CD4-positive, alpha-beta T cell treated with Interleukin-17A for 1 hour (primary cell): ENCODE data around the gene NEK1.
A peak's percentile ranks its signal among the peaks of the same experiment; 100 is the strongest.

Source experiments
- DNase-seq: peaks from one replicate; pipeline ENCODE4 v3.0.0-alpha.2; 2020

Gene NEK1

DNA sequence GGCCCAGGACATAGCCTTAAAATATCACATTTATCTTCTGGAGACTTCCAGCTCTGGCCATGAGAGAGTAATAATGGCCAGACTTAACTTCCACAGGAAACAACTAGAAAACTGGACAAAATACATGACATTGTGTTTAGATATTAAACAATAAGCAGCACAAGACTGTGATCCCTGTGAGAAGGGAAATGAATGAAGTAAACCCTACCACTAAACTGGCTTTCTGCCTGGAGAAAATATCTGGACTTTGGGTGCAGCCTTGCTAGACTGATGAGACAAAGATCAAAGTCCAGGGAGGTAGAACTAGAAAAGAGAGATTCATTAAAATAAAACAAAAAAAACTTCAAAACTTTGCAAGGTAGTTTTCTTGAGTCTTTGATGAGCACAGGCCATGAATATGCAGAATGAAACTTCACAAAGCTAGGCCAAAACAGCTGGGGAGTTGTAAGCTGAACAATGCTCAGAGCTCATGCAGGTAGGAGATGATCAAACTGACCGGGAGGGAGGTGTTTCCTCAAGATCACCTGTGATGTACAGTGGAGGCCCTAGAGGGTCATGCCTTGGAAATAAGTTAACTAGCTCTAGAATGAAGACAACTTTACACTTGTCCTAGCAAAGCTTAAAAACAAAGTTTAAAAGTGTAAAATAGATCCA lies 194.6 kb downstream of the NEK1 start:
- DNase-seq = no peak

DNA sequence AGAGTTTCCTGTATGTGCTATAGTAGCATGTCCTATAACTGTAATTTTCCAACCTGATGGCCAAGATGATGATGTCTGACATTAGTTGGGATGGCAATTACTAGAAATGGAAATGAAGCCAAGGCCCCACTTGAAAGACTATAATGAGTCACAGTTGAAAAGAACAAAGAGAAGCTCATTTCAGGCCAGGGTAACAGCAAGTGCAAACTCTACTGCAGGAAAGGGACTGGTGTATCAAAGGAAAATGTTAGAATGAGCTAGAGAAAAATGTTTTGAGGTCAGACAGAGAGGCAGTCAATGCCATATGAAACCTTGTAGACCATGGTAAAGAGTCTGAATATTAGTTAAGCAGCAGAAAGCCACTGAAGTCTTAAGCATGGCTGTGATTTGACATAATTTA lies 195.4 kb downstream of the NEK1 start:
- no peak for DNase-seq

DNA sequence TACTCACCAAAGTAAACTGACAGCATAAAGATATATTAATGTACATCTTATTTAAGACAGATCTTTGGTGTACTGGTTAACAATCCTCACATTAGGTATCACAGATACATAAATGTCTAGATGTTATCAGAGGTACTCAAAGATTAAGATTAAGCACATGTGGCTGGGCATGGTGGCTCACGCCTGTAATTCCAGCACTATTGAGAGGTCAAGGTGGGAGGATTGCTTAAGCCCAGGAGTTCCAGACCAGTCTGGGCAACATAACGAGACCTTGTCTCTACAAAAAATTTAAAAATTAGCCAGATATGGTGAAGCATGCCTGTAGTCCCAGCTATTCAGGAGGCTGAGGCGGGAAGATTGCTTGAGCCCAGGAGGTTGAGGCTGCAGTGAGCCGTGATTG lies 195.9 kb downstream of the NEK1 start:
- no peak for DNase-seq

DNA sequence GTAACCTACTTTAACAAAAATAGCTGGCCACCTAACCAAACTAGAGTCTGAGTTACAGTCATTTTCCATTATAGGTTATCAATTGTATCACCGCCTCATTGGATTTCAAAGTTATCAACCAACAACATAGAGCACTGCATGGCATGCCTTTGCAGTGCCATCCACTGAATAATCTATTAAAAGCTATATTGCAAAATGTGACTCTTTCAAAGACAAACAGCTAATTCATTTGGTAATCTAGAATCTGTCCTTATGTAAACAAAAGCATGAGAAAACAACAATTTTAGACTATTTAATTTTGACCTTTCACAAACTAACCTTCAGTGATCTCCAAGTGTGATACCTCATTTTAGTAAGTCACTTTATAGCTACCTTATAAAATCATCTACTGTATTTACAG lies 197.5 kb downstream of the NEK1 start:
- DNase-seq = no peak

DNA sequence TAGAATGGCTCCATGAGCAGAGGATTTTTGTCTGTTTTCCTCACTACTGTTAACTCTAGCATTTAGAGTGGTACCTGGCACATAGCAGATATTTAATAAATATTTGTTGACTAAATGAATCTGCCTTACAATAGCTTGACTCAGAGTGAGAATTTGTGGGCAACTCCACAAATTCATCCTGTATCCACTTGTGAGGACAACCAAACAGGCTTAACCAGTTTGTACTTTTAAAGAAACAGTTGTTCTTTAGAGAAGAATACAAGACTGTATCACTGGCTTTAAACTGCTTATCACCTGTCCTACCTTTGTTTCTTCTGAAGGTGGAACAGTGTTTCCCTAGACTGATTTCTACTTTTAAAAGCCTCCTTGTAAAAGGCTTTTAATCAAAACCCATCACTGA lies 200.3 kb downstream of the NEK1 start:
- DNase-seq = no peak

DNA sequence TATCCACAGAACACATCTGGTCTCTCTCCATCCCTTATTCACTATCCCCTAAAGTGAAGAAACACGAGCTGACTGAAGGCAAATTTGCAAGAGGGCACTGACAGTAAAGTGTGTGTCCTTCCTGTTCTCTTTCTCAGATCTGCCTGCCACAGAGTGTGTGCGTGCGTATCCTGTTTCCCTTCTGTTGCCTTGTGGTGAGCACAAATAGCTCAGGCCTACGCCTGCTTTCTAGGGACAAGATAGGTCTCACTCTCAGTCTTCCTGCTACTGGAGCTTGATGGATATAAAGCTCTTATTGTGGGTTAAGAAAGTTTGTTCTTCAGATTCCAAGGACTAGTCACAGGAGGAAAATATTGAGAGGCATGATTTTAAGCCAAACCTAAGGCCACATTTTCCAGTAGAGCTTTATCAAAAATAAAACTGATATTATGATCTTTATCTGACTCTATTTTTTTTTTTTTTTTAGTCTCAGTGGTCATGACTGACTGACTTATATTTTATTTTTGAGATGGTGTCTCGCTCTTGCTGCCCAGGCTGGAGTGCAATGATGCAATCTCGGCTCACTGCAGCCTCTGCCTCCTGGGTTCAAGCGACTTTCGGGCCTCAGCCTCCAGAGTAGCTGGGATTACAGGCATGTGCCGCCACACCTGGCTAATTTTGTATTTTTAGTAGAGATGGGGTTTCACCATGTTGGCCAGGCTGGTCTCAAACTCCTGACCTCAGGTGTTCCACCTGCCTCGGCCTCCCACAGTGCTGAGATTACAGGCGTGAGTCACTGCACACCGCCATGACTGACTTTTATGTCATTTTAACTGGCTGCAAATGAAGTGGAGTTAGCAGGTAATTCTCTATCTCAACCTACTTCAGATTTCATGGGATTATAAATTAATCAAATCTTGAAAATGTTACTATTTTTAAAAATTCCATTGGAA lies 201.3 kb downstream of the NEK1 start:
- peak; percentile 68 for DNase-seq

DNA sequence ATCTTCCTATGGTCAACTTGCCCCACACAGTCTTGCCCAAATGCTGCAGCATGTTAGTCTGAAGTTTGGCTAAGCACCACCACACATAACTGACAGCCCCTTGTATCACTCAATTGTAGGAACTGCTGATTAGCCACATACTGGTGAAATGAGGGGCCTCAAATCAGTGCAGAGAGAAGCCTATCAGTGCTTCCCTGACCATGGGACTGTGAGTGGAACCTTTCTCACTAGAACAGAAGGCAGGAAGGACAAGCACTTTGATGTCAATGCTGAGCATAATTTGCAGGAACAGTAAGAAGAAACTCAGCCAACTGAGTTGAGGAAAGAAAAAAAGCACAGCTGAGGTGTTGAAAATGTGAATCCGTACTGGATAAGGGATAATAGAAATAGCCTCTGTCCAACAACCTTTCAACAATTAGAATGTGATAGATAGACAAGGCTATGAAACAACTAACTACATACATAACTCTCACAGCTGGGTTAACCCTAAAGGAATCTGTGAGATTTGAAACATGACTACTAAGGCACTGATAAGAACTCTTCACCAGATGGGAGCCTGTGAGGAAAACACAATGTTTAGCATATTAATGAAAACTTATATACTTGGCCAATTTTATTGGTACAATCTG lies 205.1 kb downstream of the NEK1 start:
- DNase-seq = no peak

DNA sequence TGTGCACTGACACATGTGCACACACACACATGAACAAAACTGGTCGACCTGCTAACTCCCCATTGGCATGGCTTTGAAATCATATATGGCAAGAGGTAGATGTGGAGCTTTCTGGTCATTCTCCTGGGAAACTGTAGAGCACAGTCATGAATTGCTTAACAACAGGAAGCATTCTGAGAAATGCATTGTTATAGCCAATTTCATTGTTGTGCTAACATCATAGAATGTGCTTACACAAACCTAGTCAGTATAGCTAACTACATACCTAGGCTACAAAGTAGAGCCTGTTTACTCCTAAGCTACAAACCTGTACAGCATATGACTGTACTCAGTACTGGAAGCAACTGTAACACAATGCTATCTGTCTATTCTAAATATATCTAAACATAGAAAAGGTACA lies 207.4 kb downstream of the NEK1 start:
- DNase-seq = no peak

DNA sequence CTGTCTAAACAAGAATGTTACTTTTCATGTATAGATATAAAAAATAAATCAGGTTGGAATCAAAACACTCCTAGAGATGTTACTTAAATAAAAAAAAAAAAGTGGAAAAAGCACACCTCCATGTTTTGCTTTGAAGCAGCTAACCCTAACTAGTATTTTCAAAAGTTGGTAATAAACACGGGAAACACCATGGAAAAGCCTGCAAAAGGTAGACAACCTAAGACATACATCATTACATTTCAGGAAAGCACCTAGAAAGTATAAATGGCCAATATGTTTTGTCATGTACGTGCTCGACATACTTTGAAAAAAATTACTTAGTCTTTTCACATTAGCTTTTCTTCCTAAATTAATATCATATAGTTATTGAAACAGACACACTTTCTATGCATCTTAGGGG lies 211.6 kb downstream of the NEK1 start:
- no peak for DNase-seq

DNA sequence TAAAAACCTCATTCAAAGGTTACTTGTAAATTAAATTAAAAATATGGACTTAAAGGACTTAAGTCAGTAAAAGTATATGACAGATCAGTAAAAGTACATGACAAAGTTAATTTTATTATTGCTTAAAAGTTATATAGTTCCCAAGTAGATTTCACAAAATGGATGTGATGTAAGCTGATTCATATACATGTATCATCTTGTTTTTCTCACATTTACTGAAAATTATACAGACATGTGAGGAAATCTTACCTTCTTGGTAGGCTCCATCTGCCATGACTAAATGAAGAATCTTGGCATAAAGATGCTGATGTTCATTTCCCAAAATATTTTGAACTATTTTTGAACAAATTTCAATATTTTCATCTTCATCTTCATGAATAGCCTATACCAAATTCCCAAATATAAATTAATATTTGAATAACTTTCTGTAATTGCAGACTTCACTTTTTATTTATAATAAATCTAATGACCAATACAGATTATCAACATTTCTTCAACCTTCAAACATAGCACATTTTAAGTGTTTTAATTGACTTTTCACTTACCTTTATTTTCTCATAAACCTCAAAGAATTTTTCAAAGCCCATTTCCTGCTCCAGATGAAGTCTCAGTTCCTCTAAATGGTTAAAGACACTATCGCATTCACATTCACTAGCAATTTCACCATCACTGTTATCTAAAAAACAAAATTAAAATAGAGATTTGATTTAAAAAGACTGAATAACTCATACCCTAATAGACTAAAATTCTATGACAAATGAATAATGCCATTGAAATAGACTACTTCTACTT lies 212.2 kb downstream of the NEK1 start:
- DNase-seq = no peak

DNA sequence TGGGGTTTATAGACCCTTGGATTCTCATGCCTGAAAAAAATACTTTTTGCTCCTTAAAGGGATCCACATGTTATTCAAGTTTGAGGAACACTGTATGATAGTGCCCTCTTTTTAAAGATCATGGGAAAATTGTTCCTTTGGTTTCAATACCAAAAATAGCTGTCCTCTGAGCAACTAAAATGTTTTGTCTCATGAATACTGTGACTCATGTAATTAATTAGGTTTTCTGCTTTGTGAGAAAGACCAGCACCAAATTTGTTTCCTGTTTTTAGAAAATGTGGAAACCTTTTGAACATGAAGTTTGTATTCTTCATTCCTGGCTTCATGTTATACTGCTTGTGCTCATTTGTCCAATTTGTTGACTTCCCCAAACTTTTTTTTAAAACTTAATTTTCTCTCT lies 214.1 kb downstream of the NEK1 start:
- no peak for DNase-seq

DNA sequence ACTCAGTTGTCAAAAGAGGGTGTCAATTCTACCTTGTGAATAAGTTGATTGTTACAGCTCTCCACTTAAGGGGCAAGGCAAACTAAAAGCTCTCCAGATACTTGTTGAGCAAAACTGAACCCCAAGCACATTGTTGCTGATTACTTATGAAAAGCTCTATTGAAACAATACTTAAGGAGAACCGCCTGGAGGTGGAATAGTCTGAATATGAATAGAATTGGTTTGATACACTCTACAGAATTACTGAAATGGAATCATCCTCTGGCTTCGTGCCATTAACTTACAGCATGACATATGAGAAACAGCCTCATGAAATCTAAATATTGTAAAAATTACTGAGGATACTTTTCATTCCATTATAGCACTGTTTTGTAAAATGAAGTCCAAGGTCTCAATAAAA lies 214.6 kb downstream of the NEK1 start:
- DNase-seq = no peak

DNA sequence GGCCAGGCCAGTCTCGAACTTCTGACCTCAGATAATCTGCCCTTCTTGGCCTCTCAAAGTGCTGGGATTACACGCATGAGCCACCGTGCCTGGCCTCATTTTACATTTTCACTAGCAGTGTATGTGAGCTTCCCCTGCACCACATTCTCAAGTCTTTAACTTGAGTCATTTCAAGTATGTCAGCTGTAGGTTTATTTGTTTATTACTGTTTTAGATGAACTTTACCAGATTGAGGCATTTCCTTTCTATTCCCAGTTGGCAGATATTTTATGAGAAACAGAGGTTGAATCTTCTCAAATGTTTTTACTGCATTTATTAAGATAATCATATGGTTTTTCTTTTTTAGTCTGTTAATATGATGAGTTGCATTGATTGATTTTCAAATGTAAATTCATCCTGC lies 227.0 kb downstream of the NEK1 start:
- no peak for DNase-seq

DNA sequence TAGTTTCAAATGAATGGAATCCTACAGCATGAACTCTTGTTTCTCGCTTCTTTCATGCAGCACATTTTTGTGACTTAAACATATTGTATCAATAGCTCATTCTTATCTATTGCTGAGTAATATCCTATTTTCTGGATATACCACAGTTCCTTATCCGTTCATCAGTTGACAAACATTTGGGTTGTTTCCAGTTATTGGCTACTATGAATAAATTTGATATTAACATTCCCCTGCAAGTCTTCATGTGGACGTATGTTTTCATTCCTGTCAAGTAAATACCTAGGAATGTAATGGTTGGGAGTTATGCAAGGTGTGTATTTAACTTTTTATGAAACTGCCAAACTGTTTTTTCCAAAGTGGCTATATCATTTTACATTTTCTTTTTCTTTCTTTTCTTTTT lies 227.6 kb downstream of the NEK1 start:
- no peak for DNase-seq

DNA sequence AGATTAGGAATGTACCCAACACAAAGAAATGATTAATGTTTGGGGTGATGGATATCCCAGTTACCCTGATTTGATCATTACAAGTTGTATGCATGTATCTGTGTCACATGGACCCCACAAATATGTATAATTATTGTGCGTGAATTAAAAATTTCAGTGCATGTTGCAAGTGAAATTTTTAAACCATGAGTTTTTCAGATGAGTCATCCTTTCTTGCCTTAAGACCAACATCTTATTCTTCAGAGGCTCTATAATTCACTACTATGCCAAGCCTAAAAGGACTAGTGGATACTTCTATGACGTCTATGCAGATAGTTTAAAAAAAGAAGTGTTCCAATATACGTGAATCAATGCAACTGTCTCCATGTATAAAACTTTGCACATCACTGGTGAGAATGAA lies 228.7 kb downstream of the NEK1 start:
- DNase-seq = no peak

DNA sequence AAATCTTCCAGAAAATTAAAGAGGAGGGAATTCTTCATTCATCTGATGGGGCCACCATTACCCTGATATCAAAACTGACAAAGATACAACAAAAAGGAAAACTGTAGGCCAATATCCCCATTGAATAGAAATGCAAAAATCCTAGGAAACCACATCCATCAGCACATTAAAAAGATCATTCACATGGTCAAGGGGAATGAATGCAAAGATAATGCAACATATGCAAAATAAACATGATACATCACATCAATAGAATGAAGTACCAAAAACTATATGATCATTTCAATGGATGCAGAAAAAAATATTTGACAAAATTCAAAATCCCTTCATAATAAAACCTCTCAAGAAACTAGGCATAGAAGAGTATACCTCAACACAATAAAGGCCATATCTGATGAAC lies 232.7 kb downstream of the NEK1 start:
- no peak for DNase-seq

DNA sequence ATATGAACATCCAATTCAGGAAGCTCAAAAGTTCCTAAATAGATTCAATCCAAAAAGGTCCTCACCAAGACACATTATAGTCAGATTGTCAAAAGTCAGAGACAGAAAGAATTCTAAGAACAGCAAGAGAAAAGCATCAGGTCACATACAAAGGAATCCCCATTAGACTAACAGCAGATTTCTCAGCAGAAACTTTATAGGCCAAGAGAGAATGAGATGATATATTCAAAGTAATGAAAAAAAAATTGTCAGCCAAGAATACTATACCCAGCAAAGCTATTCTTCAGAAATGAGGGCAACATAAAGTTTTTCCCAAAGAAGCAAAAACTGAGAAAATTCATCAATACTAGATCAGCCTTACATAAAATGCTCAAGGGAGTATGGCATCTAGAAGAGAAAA lies 235.0 kb downstream of the NEK1 start:
- DNase-seq = no peak

DNA sequence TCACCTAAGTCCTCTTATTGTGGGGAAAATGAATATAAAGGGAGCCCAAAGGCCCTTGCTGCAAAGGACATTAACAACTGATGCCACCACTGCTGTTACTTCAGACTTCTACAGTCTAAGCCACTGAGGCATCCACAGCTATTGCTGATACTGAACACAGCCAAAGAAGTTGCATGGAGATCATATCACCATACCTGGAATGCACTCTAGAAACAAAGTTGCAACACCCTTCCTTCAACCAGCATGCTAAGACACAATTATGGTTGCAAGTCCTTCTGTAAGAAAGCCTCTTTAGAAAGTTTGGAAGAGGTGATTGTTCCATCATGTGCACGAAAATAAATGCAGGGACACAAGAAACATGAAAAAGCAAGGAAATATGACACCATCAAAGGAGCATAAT lies 236.0 kb downstream of the NEK1 start:
- no peak for DNase-seq

DNA sequence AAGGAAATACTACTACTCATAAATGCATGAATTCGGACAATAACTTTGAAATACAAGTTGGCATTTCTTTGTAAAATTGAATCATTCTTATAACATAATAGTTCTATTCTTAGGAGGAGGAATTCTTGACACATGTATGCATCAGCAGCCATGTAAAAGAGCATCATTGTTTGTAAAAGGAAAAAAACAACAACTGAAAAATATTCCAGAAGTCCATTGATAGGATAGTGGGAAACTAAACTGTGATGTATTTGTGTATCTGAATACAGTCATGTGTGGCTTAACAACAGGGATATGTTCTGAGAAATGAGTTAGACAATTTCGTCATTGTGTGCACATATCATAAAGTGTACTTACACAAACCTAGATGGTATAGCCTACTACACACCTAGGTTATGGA lies 239.6 kb downstream of the NEK1 start:
- no peak for DNase-seq

DNA sequence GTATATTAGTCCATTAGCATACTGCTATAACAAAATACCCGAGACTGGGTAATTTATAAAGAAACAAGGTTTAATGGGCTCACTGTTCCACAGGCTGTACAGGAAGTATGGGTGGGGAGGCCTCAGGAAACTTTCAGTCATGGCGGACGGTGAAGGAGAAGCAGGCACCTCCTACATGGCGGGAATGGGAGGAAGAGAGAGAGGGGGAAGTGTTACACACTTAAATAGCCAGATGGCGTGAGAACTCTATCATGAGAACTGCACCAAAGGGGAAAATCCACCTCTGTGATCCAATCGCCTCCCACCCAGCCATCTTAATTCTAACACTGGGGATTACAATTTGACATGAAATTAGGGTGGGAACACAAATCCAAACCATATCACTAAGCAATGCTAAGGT lies 242.7 kb downstream of the NEK1 start:
- no peak for DNase-seq

DNA sequence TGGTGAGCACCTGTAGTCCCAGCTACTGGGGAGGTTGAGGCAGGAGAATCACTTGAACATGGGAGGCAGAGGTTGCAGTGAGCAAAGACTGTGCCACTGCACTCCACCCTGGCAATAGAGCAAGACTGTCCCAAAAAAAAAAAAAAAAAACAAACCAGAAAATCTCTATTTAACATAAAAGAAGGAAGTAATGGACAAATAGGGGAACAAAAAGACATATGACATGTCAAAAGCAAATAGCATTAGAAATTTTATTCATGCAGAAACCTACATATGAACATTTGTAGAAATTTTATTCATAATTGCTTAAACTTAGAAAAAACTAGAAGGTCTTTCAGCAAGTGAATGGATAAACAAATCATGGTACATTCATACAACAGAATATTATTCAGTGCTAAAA lies 244.6 kb downstream of the NEK1 start:
- DNase-seq = no peak

DNA sequence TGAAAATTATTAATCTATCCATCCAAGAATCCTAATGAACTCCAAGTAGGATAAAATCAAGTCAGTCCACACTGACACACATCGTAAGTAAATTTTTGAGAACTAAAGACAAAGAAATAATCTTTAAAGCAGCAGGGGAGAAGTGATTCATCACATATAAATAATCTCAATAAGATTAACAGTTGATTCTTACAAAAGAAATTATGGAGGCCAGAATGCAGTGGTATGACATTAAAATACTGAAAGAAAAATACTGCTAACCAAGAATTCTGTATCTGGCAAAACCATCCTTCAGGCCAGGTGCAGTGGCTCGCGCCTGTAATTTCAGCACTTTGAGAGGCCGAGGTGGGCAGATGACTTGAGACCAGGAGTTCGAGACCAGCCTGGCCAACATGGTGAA lies 245.6 kb downstream of the NEK1 start:
- DNase-seq = no peak

DNA sequence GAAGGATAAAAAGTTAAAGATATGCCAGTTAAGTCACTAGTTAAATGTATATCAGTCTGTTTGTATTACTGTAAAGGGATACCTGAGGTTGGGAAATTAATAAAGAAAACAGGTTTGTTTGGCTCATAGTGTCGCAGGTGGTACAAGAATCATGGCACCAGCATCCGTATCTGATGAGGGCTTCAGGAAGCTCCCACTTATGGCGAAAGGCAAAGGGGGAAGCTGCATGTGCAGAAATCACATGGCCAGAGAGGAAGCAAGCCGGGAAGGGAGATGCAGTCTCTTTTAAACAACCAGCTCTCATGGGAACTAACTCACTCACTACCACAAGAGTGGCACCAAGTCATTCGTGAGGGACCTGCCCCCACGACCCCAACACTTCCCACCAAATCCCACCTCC lies 249.8 kb downstream of the NEK1 start:
- DNase-seq = no peak
